ENCODE data around the gene ZNF382. TPM values are rescaled to one million over a fixed set of nuclear protein-coding genes. Genes with fewer than 3 reads are reported as not detected.
"Not testable (repeated sequence)": the region's sequence is repeated elsewhere in the genome, so short reads cannot be mapped to it uniquely, and the experiment has no call there.

ZNF382 gene
- total RNA-seq, 1 donor from 2014 or later: 21.1 TPM

- H3K4me1 Mint-ChIP-seq: peaks cover 25% of the 10 kb centered on the region
- DNase-seq (ENCODE audit: low spot score in 2 of 2, unreplicated experiment in 2 of 2): no peak
- no peaks in the 10 kb centered on the region for H3K27me3 Mint-ChIP-seq (ENCODE audit: low read depth)
- H3K27ac Mint-ChIP-seq: peak overlapping the region; percentile 97
- no peak for TF ChIP-seq CTCF (IDR thresholded peaks at IDR 0.05; ENCODE audit: unreplicated experiment)
- no peaks in the 10 kb centered on the region for H3K9me3 Mint-ChIP-seq
- peak overlapping the region; percentile 91 for H3K4me3 Mint-ChIP-seq
- peaks cover 20% of the 10 kb centered on the region for H3K36me3 Mint-ChIP-seq
Observed at GRCh38 chr19:36574741-36575140, 30.4 kb upstream of the ZNF382 start.

- no peak for TF ChIP-seq CTCF (IDR thresholded peaks at IDR 0.05; ENCODE audit: unreplicated experiment)
- peaks cover 39% of the 10 kb centered on the region for H3K36me3 Mint-ChIP-seq
- H3K4me3 Mint-ChIP-seq: no peak overlapping the region
- no peaks in the 10 kb centered on the region for H3K27me3 Mint-ChIP-seq (ENCODE audit: low read depth)
- peaks cover 15% of the 10 kb centered on the region for H3K9me3 Mint-ChIP-seq
- no peak overlapping the region for H3K27ac Mint-ChIP-seq
- DNase-seq (ENCODE audit: low spot score in 2 of 2, unreplicated experiment in 2 of 2): no peak
- H3K4me1 Mint-ChIP-seq: peaks cover 17% of the 10 kb centered on the region
Observed at GRCh38 chr19:36577271-36577996, 27.7 kb upstream of the ZNF382 start.

- TF ChIP-seq CTCF (IDR thresholded peaks at IDR 0.05; ENCODE audit: unreplicated experiment): no peak
- no peak overlapping the region for H3K27ac Mint-ChIP-seq
- H3K9me3 Mint-ChIP-seq: peaks cover 15% of the 10 kb centered on the region
- no peaks in the 10 kb centered on the region for H3K27me3 Mint-ChIP-seq (ENCODE audit: low read depth)
- H3K4me1 Mint-ChIP-seq: peaks cover 12% of the 10 kb centered on the region
- peaks cover 47% of the 10 kb centered on the region for H3K36me3 Mint-ChIP-seq
- no peak for DNase-seq (ENCODE audit: low spot score in 2 of 2, unreplicated experiment in 2 of 2)
- H3K4me3 Mint-ChIP-seq: no peak overlapping the region
Observed at GRCh38 chr19:36579255-36579654, 25.9 kb upstream of the ZNF382 start.

- DNase-seq (ENCODE audit: low spot score in 2 of 2, unreplicated experiment in 2 of 2); H3K27ac Mint-ChIP-seq; H3K36me3 Mint-ChIP-seq; H3K9me3 Mint-ChIP-seq; H3K27me3 Mint-ChIP-seq (ENCODE audit: low read depth); H3K4me3 Mint-ChIP-seq: not testable (repeated sequence)
- peaks cover 17% of the 10 kb centered on the region for H3K4me1 Mint-ChIP-seq
Observed at GRCh38 chr19:36602681-36603080, 2.4 kb upstream of the ZNF382 start.

GRCh38 chr19:36604656-36605100, 435 bp upstream of the ZNF382 start:
- Mint-ChIP-seq H3K36me3 (peaks cover 17% of the 10 kb centered on the region), H3K4me1 (peaks cover 17% of the 10 kb centered on the region), H3K27me3 (ENCODE audit: low read depth) (no peaks in the 10 kb centered on the region), H3K27ac (peak overlapping the region; percentile 94), H3K9me3 (no peaks in the 10 kb centered on the region), H3K4me3 (peak overlapping the region; percentile 81)
- DNase-seq (ENCODE audit: low spot score in 2 of 2, unreplicated experiment in 2 of 2): peak; percentile 23 to 39
- TF ChIP-seq CTCF (IDR thresholded peaks at IDR 0.05; ENCODE audit: unreplicated experiment): no peak

- Mint-ChIP-seq H3K4me1 (peaks cover 17% of the 10 kb centered on the region), H3K9me3 (no peaks in the 10 kb centered on the region), H3K4me3 (peak overlapping the region; percentile 81), H3K27ac (peak overlapping the region; percentile 79), H3K36me3 (peaks cover 28% of the 10 kb centered on the region), H3K27me3 (ENCODE audit: low read depth) (no peaks in the 10 kb centered on the region)
- DNase-seq (ENCODE audit: low spot score in 2 of 2, unreplicated experiment in 2 of 2): no peak
- no peak for TF ChIP-seq CTCF (IDR thresholded peaks at IDR 0.05; ENCODE audit: unreplicated experiment)
Observed at GRCh38 chr19:36605877-36606478, 865 bp downstream of the ZNF382 start.
